Coronary artery (tissue), 2 donors: Measurements from ENCODE around the gene PSME2.

Source experiments
- DNase-seq: peaks from one replicate; pipeline ENCODE4 v3.0.0-alpha.2; 2017; ENCODE audit warnings: low spot score
- H3K27ac ChIP-seq, 2 donors: fragments of 200-600 bp; sonication (generic); one replicate each; pipeline ENCODE4 v1.5.1; 2016 to 2019
- H3K4me3 ChIP-seq: fragments of 200-600 bp; sonication (generic); 2 replicates; pipeline ENCODE4 v1.5.1; 2016; ENCODE audit warnings: mild to moderate bottlenecking, moderate library complexity
- CTCF ChIP-seq: fragments of 200-600 bp; sonication (generic); IDR thresholded peaks from one replicate; pipeline ENCODE4 v1.5.1; 2019; ENCODE audit warnings: antibody characterized with exemption

The PSME2 gene

GRCh38 chr14:24151404-24152080, 5.1 kb upstream of the PSME2 start:
- no peak for DNase-seq
- Histone ChIP-seq H3K27ac (no peak overlapping the region), H3K4me3 (no peak overlapping the region)
- TF ChIP-seq CTCF: no peak

GRCh38 chr14:24150993-24151392, 4.6 kb upstream of the PSME2 start:
- no peak overlapping the region for H3K4me3 ChIP-seq
- no peak for DNase-seq
- no peak for TF ChIP-seq CTCF
- no peak overlapping the region for H3K27ac ChIP-seq

- TF ChIP-seq CTCF: no peak
- DNase-seq: no peak
- no peak overlapping the region for H3K27ac ChIP-seq
- no peak overlapping the region for H3K4me3 ChIP-seq
Observed at GRCh38 chr14:24150567-24150966, 4.2 kb upstream of the PSME2 start.

GRCh38 chr14:24150061-24150460, 3.7 kb upstream of the PSME2 start:
- no peak overlapping the region for H3K27ac ChIP-seq
- no peak overlapping the region for H3K4me3 ChIP-seq
- TF ChIP-seq CTCF: no peak
- no peak for DNase-seq

GRCh38 chr14:24149302-24149969, 3.0 kb upstream of the PSME2 start:
- no peak for DNase-seq
- Histone ChIP-seq H3K27ac (no peak overlapping the region), H3K4me3 (no peak overlapping the region)
- TF ChIP-seq CTCF: no peak

GRCh38 chr14:24147761-24148428, 1.5 kb upstream of the PSME2 start:
- TF ChIP-seq CTCF: no peak
- Histone ChIP-seq H3K27ac (peak overlapping the region; percentile 77 to 98), H3K4me3 (peak overlapping the region; percentile 84)
- no peak for DNase-seq
